ENCODE data around the gene S100A3.
"Not testable (repeated sequence)": the region's sequence is repeated elsewhere in the genome, so short reads cannot be mapped to it uniquely, and the experiment has no call there.

Gene S100A3, protein sequence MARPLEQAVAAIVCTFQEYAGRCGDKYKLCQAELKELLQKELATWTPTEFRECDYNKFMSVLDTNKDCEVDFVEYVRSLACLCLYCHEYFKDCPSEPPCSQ

DNA sequence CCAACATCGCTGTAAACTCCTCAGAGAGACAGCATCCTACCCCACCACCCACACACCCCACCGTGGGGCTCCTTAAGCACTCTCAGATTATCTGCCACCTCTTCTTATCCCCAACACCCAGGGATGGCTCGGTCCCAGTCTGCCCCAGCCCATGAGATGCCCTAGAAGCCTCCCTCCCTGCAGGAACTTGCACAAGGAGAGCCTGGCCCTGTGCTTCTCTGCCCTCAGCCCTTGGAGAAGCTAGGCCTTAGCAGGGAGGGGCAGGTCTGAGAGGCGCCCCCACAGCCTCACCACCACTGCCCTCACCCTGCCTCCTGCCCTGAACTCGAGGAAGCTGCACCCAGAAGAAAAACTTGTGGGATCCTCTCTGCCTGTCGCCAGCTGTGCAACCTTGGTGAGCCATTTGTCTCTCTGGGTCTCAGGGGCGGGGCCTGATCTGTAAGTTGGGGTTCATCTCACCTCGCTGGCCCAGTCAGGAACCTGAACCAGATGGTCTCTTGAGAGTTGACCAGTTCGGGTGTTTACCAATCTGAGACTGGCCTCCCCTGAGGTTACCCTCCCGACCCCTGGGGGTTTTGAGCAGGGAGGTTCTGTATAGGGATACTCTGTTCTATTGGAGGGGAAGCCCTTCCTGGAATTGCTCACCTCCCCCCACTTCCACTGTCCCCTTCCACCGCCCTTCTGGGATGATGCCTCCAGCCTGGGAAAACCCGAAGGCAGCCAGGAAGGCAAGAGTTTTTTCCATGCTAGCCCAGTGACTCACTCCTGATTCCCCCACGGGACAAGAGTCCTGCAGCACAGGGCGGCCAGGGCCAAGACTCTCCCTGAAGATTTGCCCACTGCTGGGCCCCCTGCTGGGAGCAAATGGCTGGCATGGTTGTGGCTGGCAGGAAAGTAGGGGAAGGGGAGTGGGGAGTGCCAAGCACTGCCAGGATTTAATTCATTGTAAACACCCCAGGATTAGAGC is at the start of gene S100A3:
Gene S100A3 (minus strand): TSS at position 537 of the 967 bp plus-strand sequence. CDS start 773 bp downstream, outside the sequence.
- peak in 5 of 56 donors; percentile 23 to 49 (median 27) for DNase-seq

DNA sequence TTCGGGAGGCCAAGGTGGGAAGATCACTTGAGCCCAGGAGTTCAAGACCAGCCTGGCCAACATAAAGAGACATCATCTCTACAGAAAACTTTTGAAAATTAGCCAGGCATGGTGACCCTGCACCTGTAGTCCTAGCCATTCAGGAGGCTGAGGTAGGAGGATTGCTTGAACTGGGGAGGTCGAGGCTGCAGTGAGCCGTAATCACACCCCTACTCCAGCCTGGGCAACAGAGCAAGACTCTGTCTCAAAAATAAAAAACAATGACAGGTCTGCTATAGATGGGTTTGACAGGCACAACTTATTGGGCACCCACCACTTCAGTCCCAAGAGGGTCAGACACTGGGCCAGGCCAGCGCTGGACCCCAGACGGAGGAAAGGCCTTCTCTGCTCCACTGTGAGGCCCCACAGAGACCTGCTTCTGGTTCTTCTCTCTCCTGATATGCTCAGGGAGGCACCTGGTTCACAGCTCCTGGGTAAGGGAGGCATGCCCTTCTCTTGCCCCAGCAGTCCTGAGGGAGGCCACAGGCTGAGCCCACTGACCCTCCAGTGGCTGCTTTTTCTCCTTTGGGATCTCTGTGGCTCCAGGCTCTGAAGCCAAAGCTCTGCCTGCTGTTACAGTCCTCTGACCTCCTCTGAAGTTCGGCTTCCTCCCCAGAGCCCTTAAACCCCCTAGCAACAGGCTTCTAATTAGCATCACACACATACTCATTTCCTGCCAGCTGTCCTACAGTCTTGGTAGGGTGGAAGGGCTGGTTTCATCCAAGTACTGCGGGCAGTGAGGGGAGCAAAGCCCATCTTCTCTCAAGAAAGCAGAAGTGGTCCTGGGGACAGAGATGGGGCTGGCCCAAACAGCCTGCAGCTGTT is 49.5 kb upstream of the S100A3 start:
- DNase-seq: peak in 4 of 56 donors; percentile 5 to 24 (median 16)

GRCh38 chr1:153597206-153597605 is 48.1 kb upstream of the S100A3 start:
- DNase-seq: no peak

DNA sequence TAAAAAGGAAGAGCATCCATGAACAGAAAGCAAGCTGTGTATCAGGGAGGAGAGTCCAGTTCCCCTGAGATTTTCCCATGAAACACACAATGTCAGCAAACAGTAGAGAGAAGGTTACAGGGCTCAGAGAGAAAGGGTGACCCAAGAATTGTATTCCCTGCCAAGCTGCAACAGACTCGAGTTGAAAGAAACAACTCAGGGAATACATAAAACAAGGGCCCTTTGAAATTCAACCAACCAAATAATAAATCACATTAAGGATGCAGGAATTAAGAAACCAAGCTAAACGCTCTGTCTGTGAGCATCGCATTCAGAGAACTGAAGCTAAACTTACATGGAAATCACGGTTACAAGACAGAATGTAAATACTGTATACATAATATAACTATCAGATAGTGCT is 43.7 kb upstream of the S100A3 start:
- DNase-seq: peak in 1 of 56 donors; percentile 27

- no peak for DNase-seq
These were observed 39.4 kb upstream of the S100A3 start for GRCh38 chr1:153588482-153588881.

DNA sequence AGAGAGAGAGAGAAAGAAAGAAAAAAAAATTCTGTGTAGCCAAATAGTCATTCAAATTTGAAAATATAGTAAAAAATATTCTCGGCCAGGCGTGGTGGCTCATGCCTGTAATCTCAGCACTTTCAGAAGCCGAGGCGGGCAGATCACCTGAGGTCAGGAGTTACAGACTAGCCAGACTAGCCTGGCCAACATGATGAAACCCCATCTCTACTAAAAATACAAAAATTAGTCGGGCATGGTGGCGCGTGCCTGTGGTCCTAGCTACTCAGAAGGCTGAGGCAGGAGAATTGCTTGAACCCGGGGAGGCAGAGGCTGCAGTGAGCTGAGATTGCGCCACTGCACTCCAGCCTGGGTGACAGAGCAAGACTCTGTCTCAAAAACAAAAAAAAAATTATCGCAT is 39.0 kb upstream of the S100A3 start:
- not testable (repeated sequence) for DNase-seq

GRCh38 chr1:153587314-153587713 is 38.3 kb upstream of the S100A3 start:
- DNase-seq: no peak

- DNase-seq: no peak
These were observed 37.3 kb upstream of the S100A3 start for GRCh38 chr1:153586347-153586746.

- no peak for DNase-seq
These were observed 35.9 kb upstream of the S100A3 start for GRCh38 chr1:153585006-153585405.

- no peak for DNase-seq
These were observed 34.9 kb upstream of the S100A3 start for GRCh38 chr1:153583976-153584375.

DNA sequence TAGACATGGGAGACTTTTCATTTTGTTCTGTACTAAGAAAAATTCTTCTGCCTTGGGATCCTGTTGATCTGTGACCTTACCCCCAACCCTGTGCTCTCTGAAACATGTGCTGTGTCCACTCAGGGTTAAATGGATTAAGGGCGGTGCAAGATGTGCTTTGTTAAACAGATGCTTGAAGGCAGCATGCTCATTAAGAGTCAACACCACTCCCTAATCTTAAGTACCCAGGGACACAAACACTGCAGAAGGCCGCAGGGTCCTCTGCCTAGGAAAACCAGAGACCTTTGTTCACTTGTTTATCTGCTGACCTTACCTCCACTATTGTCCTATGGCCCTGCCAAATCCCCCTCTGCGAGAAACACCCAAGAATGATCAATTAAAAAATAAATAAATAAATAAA is 34.5 kb upstream of the S100A3 start:
- not testable (repeated sequence) for DNase-seq

DNA sequence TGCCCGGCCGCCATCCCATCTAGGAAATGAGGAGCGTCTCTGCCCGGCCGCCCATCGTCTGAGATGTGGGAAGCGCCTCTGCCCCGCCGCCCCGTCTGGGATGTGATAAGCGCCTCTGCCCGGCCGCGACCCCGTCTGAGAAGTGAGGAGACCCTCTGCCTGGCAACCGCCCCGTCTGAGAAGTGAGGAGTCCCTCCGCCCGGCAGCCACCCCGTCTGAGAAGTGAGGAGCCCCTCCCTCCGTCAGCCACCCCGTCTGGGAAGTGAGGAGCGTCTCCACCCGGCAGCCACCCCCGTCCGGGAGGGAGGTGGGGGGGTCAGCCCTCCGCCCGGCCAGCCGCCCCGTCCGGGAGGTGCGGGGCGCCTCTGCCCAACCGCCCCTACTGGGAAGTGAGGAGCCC is 33.8 kb upstream of the S100A3 start:
- not testable (repeated sequence) for DNase-seq

- no peak for DNase-seq
These were observed 29.9 kb upstream of the S100A3 start for GRCh38 chr1:153578936-153579335.

GRCh38 chr1:153578490-153578889 is 29.4 kb upstream of the S100A3 start:
- DNase-seq: no peak

- DNase-seq: peak in 21 of 56 donors; percentile 5 to 64 (median 29)
These were observed 28.6 kb upstream of the S100A3 start for GRCh38 chr1:153577624-153578051.

- no peak for DNase-seq
These were observed 28.1 kb upstream of the S100A3 start for GRCh38 chr1:153577138-153577537.

GRCh38 chr1:153575497-153575896 is 26.4 kb upstream of the S100A3 start:
- not testable (repeated sequence) for DNase-seq

GRCh38 chr1:153575081-153575491 is 26.0 kb upstream of the S100A3 start:
- DNase-seq: not testable (repeated sequence)

GRCh38 chr1:153573351-153573750 is 24.3 kb upstream of the S100A3 start:
- DNase-seq: no peak

- DNase-seq: peak in 52 of 56 donors; percentile 11 to 89 (median 66)
These were observed 23.5 kb upstream of the S100A3 start for GRCh38 chr1:153572569-153573015.

DNA sequence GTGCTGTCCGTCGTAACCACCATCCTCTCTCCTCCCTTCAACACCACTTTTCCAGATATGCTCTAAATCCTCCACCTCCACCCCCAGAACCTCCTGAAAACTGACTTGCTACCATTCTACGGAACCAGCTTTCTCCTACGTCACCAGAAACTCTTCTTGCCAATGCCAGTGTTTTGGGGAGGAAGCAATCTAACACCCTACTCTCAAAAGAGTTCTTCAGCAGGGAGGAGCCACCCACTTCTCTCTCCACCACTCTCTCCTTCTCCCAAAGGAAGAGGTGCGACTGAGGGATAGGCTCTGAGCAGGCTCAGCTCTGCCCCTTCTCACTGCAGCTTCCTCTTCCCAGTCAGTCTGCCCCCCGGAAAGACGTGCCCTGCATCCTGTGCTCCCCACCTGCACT is 22.6 kb upstream of the S100A3 start:
- no peak for DNase-seq

All from amygdala (tissue), 56 donors.